Measurements from ENCODE around the gene ETS1. TPM values are rescaled to one million over a fixed set of nuclear protein-coding genes. Genes with fewer than 3 reads are reported as not detected.

Gene ETS1
- total RNA-seq, 1 experiment from 2014 or later = 66.4 TPM

GRCh38 chr11:128470081-128470480 lies 117.3 kb downstream of the ETS1 start:
- Histone ChIP-seq H3K9me3 (ENCODE audit: control insufficient read depth, insufficient read depth, low read depth, low read length) (no peaks in the 10 kb centered on the region), H3K27ac (ENCODE audit: low read length) (no peak overlapping the region), H3K4me1 (ENCODE audit: control insufficient read depth, insufficient read depth, low read length) (peaks cover 31% of the 10 kb centered on the region), H3K4me3 (ENCODE audit: low read depth in 2 of 2, low read length in 2 of 2) (no peak overlapping the region), H3K27me3 (ENCODE audit: control insufficient read depth, insufficient read depth, low read length) (no peaks in the 10 kb centered on the region), H3K36me3 (ENCODE audit: control insufficient read depth, insufficient read depth, low read length) (peaks cover 11% of the 10 kb centered on the region; the same call in 1 of the 2 replicates)
- no peak for TF ChIP-seq CTCF (IDR thresholded peaks at IDR 0.05)
- no peak for TF ChIP-seq TCF7L2 (IDR thresholded peaks at IDR 0.05; ENCODE audit: low read depth, low read length)
- DNase-seq (ENCODE audit: low read depth, low spot score) = no peak
- CTCF ChIA-PET = no interaction called here
- intact Hi-C loops (cut with micrococcal nuclease; ENCODE audit: unreplicated experiment) = loop anchor here (10.0 kb wide), 1 partner anchor 175 kb away; no protein-coding TSS in a partner anchor
- no TSS peak for BruUV-seq (replicated peaks)
- in situ Hi-C loops (cut with HindIII; ENCODE audit: low pct_unique_long_range_greater_than_20kb, low sequenced_read_pairs) = no loop called here
- POLR2A ChIA-PET = no interaction called here
- ATAC-seq = no peak

GRCh38 chr11:128469220-128469619 lies 118.1 kb downstream of the ETS1 start:
- H3K4me1 ChIP-seq (ENCODE audit: control insufficient read depth, insufficient read depth, low read length) = peaks cover 31% of the 10 kb centered on the region
- intact Hi-C loops (cut with micrococcal nuclease; ENCODE audit: unreplicated experiment) = no loop called here
- ChIA-PET POLR2A (no interaction called here), CTCF (no interaction called here)
- DNase-seq (ENCODE audit: low read depth, low spot score) (no peak), ATAC-seq (no peak)
- H3K9me3 ChIP-seq (ENCODE audit: control insufficient read depth, insufficient read depth, low read depth, low read length) = no peaks in the 10 kb centered on the region
- in situ Hi-C loops (cut with HindIII; ENCODE audit: low pct_unique_long_range_greater_than_20kb, low sequenced_read_pairs) = no loop called here
- H3K36me3 ChIP-seq (ENCODE audit: control insufficient read depth, insufficient read depth, low read length) = peaks cover 11% of the 10 kb centered on the region; the same call in 1 of the 2 replicates
- no peak overlapping the region for H3K4me3 ChIP-seq (ENCODE audit: low read depth in 2 of 2, low read length in 2 of 2)
- H3K27ac ChIP-seq (ENCODE audit: low read length) = no peak overlapping the region
- H3K27me3 ChIP-seq (ENCODE audit: control insufficient read depth, insufficient read depth, low read length) = no peaks in the 10 kb centered on the region
- TF ChIP-seq REST (IDR thresholded peaks at IDR 0.05; ENCODE audit: insufficient read depth in 1 of 2, low read depth in 2 of 2, low read length in 1 of 2) (no peak), SIN3A (IDR thresholded peaks at IDR 0.05; ENCODE audit: borderline replicate concordance, insufficient read depth, low read depth, low read length) (no peak), CTCF (IDR thresholded peaks at IDR 0.05) (no peak), TCF7L2 (IDR thresholded peaks at IDR 0.05; ENCODE audit: low read depth, low read length) (no peak), POLR2AphosphoS5 (IDR thresholded peaks at IDR 0.05; ENCODE audit: low read depth, low read length) (no peak)
- BruUV-seq (replicated peaks) = no TSS peak
